GM23338 (cell line): ENCODE data around the gene OR10D3.

Source experiments
- POLR2AphosphoS5 ChIP-seq: IDR thresholded peaks from 2 replicates; pipeline ENCODE4 v1.6.1; 2016; ENCODE audit warnings: antibody characterized with exemption, low read depth
- TF ChIP-seq, protein P1 (sequence below): IDR thresholded peaks from one replicate; pipeline ENCODE4 v1.6.1; 2018; ENCODE audit warnings: antibody characterized with exemption; ENCODE audit not compliant: unreplicated experiment

DNA sequence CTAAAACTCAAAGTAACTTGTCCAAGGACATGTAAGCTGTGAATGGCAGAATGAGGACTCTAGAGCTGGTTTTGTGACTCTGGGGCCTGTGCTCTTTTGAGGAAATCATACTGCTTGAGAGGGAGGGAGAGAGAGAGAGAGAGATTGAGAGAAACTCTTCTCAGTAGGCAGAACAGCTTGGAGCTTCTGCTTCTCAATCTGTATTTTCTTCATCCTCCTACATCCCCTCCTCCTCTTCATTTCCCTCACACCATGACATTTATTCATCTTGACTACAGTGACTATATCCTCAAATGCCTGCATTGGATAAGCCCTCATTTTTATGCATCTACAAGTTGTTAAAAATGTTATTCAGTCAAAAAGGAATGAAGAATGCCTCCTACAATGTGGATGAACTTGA lies 23.7 kb upstream of the OR10D3 start:
- TF ChIP-seq, protein P1, sequence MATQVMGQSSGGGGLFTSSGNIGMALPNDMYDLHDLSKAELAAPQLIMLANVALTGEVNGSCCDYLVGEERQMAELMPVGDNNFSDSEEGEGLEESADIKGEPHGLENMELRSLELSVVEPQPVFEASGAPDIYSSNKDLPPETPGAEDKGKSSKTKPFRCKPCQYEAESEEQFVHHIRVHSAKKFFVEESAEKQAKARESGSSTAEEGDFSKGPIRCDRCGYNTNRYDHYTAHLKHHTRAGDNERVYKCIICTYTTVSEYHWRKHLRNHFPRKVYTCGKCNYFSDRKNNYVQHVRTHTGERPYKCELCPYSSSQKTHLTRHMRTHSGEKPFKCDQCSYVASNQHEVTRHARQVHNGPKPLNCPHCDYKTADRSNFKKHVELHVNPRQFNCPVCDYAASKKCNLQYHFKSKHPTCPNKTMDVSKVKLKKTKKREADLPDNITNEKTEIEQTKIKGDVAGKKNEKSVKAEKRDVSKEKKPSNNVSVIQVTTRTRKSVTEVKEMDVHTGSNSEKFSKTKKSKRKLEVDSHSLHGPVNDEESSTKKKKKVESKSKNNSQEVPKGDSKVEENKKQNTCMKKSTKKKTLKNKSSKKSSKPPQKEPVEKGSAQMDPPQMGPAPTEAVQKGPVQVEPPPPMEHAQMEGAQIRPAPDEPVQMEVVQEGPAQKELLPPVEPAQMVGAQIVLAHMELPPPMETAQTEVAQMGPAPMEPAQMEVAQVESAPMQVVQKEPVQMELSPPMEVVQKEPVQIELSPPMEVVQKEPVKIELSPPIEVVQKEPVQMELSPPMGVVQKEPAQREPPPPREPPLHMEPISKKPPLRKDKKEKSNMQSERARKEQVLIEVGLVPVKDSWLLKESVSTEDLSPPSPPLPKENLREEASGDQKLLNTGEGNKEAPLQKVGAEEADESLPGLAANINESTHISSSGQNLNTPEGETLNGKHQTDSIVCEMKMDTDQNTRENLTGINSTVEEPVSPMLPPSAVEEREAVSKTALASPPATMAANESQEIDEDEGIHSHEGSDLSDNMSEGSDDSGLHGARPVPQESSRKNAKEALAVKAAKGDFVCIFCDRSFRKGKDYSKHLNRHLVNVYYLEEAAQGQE, result no peak
- no peak for TF ChIP-seq POLR2AphosphoS5
